HG03045 (cell line): ENCODE data around the gene PRCD.

Experiments
- ATAC-seq: cut with Tn5 transposase; IDR thresholded peaks from one replicate; pipeline ENCODE4 v1.9.1; 2021; ENCODE audit warnings: mild to moderate bottlenecking, moderate library complexity; ENCODE audit not compliant: unreplicated experiment

The PRCD gene, protein sequence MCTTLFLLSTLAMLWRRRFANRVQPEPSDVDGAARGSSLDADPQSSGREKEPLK

DNA sequence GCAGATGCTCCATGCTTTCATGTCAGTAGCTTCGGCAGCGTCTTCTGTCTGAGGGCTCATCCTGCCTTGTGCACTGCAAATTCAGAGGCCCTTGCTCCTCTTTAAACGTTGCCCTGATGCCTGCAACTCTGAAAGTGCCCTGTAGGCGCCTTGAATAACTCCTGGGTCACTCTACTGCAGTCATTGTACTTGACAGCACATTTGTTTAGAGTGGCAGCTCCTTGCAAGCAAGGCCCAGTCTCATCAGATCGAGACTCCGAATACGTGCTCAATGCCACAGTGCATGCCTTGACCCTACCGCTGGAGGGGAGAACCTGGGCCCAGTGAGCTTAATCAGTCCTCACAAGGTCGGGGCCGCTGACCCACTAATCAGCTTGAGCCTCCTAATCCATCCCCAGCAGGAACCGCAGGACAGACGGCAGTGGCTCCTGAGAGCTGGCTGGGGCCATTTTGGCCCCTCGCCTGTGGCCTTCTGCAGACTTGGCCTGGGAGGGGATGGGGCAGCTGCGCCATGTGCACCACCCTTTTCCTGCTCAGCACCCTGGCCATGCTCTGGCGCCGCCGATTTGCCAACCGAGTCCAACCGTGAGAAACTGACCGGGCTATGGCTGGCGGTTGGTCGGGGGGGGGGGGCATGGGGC lies at the start of gene PRCD:
Gene PRCD, plus strand, starts transcription at position 414 of the 641 bp plus-strand sequence. Its CDS starts 98 bp downstream, at position 512.
- no peak for ATAC-seq

DNA sequence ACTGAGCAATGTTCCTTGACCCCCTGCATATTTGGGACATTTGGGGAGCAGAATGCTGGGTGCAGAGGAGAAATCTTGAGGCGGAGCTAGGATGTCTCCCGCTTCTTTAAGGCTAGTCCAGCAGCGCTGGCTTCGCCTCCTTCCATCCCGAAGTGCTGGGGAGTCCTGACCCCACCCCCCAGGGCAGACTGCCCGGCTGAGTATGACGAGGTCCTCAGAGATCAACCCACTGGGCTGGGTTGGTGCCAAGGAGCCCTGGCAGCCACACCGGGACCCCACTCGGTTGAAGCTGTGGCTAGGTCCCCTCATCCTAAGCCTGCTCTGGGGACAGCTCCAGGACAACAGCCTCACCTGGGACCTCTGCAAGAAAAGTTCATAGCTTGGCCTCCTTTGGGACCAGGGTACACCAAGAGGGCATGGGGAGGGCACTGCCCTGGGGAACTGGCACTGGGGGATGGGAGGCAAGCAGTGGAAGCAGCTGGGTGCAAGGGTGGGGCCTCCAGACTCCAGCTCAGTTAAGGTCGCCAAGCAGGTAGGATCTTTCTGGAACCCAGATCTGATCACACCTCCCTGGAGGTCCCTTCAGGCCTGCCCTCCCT lies 49.6 kb upstream of the PRCD start:
- ATAC-seq, result no peak

DNA sequence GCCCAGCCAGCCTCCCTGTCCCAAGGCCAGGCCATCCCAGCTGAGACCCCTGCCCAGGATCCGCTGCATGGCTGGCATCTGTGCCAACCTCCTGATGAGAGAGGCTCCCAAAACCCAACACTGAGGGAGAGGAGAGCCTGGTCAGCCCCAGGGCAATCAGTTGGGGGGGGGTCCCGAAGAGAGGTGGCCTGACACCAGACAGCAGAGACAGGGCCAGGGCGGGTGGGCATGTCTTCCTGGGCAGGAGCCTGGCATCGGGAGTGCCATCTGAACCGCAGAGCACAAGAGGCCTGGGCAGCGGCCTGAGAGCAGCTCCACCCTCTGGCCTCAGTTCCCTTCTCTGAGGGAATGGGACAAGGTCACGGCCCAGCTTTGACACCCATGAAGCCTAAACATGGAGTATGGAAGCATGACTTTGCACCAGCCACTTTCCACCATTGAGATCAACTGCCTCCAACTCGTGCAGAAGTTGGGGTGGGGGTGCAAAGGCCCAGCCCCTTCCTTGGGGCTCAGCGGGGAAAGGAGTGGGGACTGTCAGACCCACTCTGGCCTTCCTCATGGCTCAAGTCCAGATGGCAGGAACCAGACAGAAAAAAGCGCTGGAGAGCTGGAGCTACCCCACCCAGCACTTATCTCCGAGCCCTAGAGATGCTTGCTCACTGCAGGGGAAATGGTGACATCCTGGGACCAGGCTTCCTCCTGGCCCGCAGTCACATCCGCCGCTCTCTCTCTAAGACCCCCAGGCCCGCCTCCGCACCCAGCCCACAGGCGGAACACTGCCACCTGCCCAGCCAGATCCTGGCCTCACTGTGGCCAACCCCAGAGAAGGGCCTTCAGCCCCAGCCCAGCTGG lies 48.3 kb upstream of the PRCD start:
- peak; percentile 1 for ATAC-seq

DNA sequence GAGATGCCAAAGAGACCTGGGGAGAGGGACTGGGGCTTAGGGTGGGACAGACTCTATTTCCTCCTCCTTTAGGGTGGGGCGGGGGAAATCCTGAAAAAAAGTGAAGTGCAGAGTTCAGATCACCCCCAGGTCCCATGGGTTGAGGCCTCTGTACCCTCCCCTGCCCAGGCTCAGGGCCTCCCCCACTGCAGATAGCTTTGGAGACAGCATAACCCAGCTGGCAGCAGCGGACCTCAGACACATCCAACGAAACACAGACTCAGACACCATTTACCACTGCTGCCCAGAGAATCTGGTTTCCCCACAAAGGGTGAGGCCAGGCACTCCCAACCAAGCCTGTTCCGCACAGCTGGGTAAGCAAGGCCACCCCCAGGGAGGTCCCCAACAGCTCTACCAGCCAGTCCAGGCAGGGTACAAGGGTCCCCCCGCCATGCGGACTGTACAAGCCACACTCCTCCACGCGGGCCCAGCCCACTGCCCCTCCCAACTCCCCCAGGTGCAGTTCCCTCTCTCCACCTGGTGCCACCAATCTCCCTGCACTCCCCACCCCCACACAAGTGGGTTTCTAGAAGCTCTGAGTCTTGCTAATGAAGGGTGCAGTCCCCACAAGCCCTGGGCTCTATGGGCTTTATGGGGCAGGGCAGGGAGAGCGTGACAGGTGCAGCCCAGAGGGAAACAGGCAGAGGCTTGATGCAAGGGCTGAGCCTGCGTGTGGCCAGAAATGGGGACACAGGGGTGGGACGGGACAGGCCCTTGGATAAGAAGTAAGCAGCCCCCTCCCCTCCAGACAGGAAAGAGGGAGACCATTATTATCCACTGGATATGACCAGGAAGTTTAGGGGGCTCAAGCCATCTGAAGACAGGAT lies 47.5 kb upstream of the PRCD start:
- peak; percentile 43 for ATAC-seq

DNA sequence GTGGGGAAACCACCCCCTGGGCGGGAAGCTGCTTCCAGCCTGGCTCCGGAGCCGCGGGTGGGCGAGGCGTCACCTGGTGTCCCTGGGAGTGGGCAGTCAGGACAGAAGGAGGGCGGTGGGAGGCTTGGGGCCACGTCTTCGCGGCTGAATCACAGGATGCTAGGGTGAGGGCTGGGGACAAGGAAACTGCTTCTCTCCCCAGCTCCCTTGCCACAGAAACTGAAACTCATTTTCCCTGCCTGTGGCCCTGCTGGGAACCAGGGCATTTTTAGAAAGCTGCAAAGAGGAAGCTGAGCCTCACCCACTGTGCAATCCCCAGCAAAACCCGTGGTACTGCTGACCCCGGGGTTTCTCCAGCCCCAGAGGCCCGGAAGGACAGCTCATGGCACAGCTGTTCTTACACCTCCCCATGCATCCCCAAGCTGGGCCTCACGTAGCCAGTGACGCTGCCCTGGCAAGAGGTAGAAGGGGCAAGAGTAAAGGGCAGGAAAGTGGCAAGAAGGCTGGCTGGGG lies 46.8 kb upstream of the PRCD start:
- ATAC-seq, result peak; percentile 29

DNA sequence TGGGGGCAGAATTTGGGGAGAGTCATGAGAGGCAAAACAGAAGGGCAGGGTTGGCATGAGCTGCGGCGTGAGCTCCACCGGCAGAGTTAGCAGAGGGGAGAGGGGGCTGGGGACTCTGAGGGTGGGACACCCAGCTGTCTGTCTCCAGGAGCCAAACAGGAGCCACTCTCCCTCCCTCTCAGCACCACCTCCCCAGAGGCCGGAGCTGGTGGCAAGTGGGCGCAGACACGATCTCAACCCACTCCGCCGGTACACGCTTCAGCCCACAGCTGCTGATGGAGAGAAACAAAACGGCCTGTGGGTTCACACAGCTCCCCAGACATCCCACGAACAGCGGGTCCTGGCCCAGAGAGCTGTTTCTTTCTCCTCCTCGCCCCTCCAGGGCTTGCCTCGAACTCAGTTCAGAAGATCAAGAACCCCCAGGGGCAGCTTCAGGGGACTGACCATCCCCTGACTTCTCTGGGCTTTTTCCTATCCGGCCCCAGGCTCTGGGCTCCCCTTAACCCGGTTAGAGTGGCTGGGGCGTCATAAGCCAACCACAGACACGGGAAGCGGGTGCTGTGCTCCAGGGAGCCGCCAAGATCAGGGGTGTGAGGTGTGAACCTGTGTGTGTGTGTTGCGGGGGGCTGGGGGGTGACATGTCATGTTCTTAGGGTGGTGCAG lies 46.2 kb upstream of the PRCD start:
- ATAC-seq, result peak; percentile 11

DNA sequence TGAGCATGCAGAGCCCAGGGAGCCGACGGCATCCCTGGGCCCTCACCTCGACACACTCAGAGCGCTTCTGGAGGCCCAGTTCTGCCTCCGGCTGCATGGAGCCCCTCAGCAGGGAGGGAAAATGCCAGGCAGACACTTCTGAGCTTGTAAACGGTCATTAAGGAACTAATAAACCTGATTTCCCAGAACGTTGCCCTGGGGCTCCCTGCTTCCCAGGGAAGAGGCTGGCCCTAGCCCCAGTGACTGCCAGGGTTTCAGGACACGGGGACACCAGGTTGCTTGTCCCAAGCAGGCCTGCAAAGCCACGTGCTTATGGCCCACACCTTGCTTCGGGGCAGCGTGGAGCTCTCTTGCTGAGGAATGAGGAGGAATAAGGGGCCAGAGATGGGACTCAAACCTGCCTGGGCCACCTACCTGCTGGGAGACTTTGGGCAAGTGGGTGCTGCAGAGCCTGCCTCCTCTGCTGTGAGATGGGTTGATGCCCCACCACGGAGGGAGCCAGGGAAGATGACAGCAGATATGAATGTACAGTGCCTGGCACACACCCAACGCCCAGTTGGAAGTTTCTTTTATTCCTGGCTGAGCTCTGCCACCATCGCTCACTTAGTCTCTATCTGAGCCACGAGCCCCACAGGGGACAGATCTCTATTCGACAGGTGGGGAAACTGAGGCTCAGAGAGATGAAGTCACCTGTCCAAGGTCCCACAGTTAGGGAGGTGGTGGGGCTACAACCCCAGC lies 44.0 kb upstream of the PRCD start:
- ATAC-seq, result no peak

DNA sequence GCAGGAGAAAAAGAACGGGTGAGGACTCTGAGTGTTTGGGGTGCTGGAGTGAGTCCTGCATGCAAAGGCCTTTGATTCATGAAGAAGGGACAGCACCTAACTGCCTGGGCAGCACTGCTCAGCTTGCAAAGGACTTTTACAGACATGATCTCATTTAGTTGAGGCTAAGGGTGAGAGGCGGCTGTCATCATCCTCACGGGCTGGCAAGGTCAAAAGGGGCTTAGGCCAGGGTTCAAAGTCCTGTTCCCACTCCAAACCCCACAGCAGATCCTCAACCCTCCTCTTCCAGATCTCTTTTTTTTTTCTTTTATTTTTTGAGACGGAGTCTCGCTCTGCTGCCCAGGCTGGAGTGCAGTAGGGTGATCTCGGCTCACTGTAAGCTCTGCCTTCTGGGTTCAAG lies 43.4 kb upstream of the PRCD start:
- no peak for ATAC-seq

DNA sequence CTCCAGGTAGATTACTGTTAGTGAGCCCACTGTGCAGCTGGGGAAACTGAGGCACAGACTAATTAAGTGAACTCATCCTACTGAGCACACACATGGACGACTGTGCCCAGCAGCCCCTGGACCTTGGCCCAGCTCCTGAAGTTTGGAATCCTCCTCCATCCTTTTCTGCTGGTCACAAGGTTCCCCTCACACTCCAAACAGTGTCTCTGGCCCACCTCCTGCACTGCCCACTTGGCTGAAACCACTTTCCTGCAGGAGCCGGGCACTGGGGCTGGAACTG lies 42.2 kb upstream of the PRCD start:
- ATAC-seq, result no peak

DNA sequence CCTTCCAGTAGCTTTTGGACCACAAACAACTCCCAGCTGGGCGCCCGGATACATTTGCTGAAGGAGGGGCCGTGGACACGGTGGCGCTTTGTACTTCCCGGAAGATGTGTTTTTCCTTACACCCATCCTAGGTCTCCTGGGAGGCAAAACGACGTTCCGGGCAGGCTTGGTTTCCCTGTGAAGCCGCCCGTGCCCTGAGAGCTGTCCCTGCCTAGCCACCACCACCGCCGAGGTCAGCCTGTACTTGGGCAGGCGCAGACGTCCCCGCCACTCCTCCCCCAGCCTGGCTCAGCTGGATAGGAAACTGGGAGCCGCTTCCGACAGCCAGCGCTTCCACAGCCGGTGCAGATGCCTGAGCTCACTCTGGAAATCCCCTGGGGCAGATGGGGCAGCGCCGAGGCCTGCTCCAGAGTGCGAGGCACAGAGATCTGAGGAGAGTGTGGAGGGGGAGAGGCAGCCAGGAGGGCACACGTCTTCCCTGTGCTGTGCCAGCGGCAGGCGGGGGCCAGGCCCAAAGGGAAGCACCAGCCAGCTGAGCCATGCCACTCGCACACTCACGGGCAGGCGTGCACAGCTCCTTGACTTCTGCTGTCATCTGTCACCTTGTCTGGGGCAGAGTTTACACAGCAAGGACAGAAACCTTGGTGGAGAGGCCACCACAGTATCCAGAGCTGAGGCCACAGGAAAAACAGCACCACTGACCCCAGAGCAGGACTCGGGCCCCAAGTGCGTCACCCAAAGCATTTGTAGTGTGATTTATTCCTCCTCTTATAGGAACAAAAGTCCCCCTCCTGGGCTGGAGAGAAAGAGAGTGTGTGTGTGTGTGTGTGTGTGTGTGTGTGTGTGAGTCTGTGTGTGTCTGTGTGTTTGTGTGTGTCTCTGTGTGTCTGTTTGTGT lies 41.6 kb upstream of the PRCD start:
- no peak for ATAC-seq

DNA sequence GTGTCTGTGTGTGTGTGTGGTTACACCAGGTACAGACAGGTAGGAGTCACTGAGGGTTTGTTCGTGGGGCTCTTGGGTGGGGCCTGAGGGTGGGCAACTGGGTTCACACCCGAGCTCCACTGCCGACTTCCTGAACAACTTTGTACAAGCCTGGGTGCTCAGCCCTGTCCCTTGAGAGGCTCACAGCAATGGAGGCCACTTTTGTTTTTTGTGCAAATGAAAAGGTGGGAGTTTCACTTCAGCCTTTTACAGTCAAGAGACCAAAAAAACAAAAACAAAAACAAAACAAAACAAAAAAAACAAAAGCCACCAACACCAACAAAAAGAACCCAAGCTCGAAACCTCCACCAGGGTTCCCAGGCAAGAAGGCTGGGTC lies 41.0 kb upstream of the PRCD start:
- ATAC-seq, result no peak

DNA sequence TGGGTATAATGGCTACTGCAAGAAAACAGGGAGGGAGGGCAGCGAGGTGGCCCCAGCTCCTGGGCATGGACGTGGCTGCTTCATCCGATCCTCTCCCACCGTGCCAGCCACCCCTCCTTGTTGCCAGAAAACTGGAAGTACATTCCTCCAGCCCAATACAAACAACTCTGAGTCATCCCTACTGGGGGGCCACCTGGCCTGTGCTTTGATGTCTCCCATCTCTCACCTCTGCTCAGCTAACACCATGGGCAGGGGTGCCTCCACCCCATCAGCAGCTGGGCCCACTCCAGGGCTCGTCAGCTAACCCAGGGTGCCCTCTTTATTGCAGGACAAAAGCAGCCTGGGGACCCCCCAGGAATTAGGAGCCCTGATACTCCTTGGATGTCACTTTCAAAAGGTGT lies 40.6 kb upstream of the PRCD start:
- ATAC-seq, result no peak

DNA sequence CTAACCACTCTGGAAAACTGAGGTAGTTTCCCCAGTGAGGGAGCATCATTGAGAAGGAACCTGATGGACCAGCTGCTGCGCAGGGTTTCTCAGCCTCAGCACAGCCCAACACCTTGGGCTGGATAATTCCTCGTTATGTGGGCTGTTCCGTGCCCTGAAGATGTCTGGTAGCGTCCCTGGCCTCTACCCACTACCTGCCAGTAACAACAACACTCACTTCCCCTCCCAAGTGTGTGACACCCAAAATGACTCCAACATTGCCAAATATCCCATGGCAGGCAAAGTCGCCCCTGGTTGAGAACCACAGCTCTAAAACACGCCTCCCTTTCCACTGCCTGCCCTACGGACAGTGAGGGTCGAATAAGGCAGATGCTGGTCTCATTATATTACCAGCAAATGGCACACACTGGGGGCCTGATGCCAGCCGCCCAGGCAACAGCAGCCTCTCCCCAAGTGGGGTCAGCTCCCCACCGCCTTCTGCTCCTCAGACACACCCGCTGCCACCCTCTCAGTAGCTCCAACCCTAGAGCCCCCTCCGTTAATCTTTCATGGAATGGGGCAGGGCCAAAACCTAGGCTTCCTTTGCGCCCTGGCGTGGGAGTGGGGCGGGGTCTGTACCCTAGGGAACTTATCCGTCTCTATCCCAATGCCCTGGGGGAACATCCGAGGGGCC lies 39.6 kb upstream of the PRCD start:
- no peak for ATAC-seq

DNA sequence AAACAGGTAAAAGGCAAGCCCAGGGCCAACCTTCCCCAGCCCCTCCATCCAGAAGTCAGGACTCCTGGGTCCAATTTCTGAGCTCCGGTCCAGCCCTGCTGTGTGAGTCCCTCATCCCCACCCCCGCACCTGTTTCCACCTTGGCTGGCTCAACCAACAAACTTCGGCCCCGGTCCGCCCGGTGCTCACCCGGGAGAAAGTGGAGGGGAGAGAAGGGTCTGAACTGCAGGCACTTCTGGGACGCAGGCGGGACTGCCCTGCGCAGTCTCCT lies 39.2 kb upstream of the PRCD start:
- no peak for ATAC-seq

DNA sequence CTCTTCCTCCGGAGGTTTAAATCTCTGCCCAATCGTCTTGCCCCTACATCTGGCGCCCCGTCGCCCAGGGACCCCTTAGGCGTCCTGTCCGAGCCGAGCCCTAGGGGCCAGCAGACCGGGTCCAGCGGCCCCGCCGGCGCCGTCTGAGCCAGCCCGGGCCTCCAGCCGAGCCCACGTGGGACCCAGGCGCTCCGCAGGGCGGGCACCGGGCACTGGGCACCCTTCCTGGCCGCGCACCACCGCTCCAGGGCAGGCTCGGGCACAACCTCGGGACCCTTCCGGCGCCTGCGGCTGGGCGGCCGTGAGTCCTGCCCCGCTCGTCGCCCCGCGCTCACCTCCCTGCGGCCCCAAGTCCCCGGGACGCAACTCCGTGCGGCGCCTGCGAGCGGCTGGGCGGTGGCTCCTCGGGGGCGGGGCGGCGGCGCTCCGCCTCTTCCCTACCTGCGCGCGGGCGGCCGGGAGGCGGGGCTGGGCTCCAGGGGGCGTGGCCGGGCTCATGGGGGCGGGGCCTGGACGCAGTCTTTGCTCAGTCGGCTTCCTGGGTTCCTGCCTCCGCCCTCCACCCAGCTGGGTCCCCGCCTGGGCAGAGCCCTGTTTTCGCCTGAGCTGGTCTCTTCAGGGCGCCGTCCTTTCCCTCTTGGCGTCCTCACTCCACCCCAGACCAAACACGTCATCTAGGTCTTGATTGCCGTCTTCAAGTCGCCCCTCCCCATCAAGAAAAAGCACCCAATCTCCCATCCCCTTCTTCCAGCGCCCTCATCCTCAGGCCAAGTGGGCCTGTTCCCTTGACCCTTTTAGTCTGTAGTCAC lies 38.6 kb upstream of the PRCD start, which contains the start of gene RHBDF2:
Gene RHBDF2, minus strand, starts transcription at position 406 of the 809 bp plus-strand sequence. CDS start 19,899 bp downstream, outside the sequence.
- peak; percentile 71 for ATAC-seq

DNA sequence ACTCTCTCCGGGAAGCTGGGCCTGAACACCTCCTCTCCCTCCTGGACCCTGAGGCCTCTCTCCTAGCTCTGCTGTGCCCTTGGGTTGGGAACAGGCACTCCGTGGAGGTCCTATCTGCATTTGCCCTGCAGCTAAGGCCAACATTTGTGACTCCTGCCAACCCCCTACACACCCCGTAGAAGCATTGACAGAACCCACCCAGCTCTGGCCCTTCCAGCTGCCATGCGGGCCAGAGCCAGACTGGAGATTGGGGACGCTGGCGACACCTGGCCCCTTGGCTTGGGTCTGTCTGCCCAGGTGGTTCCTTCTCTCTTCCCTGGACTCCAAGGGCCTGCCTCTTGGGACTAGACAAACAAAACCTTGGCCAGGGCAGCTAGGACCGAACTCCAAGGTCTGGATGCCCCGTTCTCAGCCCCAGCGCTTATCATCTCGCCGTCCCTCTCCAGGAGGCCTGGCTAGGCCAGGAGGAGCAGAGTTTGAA lies 38.0 kb upstream of the PRCD start:
- ATAC-seq, result no peak
